Amygdala (tissue), 56 donors: ENCODE data around the gene CPSF6.
A peak's percentile ranks its signal among the peaks of the same experiment; 100 is the strongest.
"Not testable (repeated sequence)": the region's sequence is repeated elsewhere in the genome, so short reads cannot be mapped to it uniquely, and the experiment has no call there.

Experiments used
- DNase-seq, 56 donors: peaks; one replicate each; lab custom pipeline; 2025; lab: John Stamatoyannopoulos, UW

Gene CPSF6

GRCh38 chr12:69239352-69239921, at the start of gene CPSF6:
TSS of gene CPSF6 (plus strand) at chr12:69239569. CDS start at chr12:69239647, 78 bp downstream.
- peak; percentile 19 to 98 (median 90) for DNase-seq

- peak in 1 of 56 donors; percentile 16 for DNase-seq
Observed at GRCh38 chr12:69196302-69197288, 42.8 kb upstream of the CPSF6 start.

GRCh38 chr12:69199976-69200375, 39.4 kb upstream of the CPSF6 start:
- DNase-seq: not testable (repeated sequence)

- no peak for DNase-seq
Observed at GRCh38 chr12:69204191-69204590, 35.2 kb upstream of the CPSF6 start.

- no peak for DNase-seq
Observed at GRCh38 chr12:69210661-69211060, 28.7 kb upstream of the CPSF6 start.

- no peak for DNase-seq
Observed at GRCh38 chr12:69211160-69211559, 28.2 kb upstream of the CPSF6 start.

GRCh38 chr12:69214169-69214568, 25.2 kb upstream of the CPSF6 start:
- DNase-seq: no peak

- DNase-seq: no peak
Observed at GRCh38 chr12:69225251-69225910, 14.0 kb upstream of the CPSF6 start.

- no peak for DNase-seq
Observed at GRCh38 chr12:69231479-69231878, 7.9 kb upstream of the CPSF6 start.

- peak in 1 of 56 donors; percentile 26 for DNase-seq
Observed at GRCh38 chr12:69238589-69239351, 599 bp upstream of the CPSF6 start.

- DNase-seq: peak in 40 of 56 donors; percentile 11 to 70 (median 42)
Observed at GRCh38 chr12:69239922-69240630, 707 bp downstream of the CPSF6 start.

- DNase-seq: peak in 1 of 56 donors; percentile 28
Observed at GRCh38 chr12:69240631-69240995, 1.2 kb downstream of the CPSF6 start.

- DNase-seq: no peak
Observed at GRCh38 chr12:69241438-69242092, 2.2 kb downstream of the CPSF6 start.

GRCh38 chr12:69243099-69244084, 4.0 kb downstream of the CPSF6 start:
- DNase-seq: no peak

- DNase-seq: no peak
Observed at GRCh38 chr12:69247268-69248018, 8.1 kb downstream of the CPSF6 start.

- DNase-seq: no peak
Observed at GRCh38 chr12:69252033-69252432, 12.7 kb downstream of the CPSF6 start.

- DNase-seq: peak in 1 of 56 donors; percentile 18
Observed at GRCh38 chr12:69254046-69254445, 14.7 kb downstream of the CPSF6 start.
